ENCODE results near the gene SLC4A1AP.

GRCh38 chr2:27737676-27738348, 74.1 kb downstream of the SLC4A1AP start:
- TF ChIP-seq, protein P1, sequence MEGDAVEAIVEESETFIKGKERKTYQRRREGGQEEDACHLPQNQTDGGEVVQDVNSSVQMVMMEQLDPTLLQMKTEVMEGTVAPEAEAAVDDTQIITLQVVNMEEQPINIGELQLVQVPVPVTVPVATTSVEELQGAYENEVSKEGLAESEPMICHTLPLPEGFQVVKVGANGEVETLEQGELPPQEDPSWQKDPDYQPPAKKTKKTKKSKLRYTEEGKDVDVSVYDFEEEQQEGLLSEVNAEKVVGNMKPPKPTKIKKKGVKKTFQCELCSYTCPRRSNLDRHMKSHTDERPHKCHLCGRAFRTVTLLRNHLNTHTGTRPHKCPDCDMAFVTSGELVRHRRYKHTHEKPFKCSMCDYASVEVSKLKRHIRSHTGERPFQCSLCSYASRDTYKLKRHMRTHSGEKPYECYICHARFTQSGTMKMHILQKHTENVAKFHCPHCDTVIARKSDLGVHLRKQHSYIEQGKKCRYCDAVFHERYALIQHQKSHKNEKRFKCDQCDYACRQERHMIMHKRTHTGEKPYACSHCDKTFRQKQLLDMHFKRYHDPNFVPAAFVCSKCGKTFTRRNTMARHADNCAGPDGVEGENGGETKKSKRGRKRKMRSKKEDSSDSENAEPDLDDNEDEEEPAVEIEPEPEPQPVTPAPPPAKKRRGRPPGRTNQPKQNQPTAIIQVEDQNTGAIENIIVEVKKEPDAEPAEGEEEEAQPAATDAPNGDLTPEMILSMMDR (IDR thresholded peaks at IDR 0.05): peak in 2 of 6 experiments; percentile 14 to 29
- TF ChIP-seq EP300 (IDR thresholded peaks at IDR 0.05): peak in 3 of 4 donors; percentile 44 to 73 (median 65)

Data from upper lobe of left lung (tissue), 4 donors.